ENCODE data around the gene MOSPD3. TPM values are rescaled to one million over a fixed set of nuclear protein-coding genes. Genes with fewer than 3 reads are reported as not detected.
"Not testable (repeated sequence)": the region's sequence is repeated elsewhere in the genome, so short reads cannot be mapped to it uniquely, and the experiment has no call there.

MOSPD3 gene
- total RNA-seq, 2 experiments from 2014 or later: 12.3 to 13.0 TPM

DNA sequence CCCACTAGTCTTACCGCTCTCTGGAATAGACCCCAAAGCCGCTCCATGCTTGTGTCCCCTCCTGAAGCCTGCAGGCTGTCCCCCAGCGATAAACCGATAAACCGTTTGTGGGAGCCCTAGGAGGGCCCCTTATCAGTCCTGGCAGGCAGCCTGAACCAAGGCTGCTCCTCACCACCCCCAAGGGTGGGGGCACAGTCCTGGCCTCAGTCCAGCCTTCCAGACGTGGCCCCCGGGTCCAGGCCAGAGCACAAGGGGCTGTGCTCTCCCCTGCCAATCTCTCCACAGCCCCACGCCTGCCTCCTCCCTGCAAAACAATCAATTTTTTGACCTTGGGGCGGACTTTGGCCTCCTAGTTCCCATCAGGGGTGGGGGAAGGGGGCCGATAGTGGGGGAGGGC is 29.1 kb downstream of the MOSPD3 start, which contains the start of gene TFR2:
Gene TFR2, minus strand, starts transcription at position 90 of the 397 bp plus-strand sequence. Its CDS starts 43 bp downstream, at position 47.
- CTCF ChIA-PET: no interaction called here
- DNase-seq: no peak
- Mint-ChIP-seq H3K4me3 (no peak within 1 kb of the TSS), H3K4me1 (ENCODE audit: low read depth) (no peaks in the 10 kb centered on the region), H3K9me3 (no peaks in the 10 kb centered on the region), H3K27ac (no peak within 1 kb of the TSS), H3K27me3 (ENCODE audit: low read depth) (no peaks in the 10 kb centered on the region), H3K36me3 (ENCODE audit: low read depth) (no peaks in the 10 kb centered on the region)
- intact Hi-C loops (cut with micrococcal nuclease): no loop called here

DNA sequence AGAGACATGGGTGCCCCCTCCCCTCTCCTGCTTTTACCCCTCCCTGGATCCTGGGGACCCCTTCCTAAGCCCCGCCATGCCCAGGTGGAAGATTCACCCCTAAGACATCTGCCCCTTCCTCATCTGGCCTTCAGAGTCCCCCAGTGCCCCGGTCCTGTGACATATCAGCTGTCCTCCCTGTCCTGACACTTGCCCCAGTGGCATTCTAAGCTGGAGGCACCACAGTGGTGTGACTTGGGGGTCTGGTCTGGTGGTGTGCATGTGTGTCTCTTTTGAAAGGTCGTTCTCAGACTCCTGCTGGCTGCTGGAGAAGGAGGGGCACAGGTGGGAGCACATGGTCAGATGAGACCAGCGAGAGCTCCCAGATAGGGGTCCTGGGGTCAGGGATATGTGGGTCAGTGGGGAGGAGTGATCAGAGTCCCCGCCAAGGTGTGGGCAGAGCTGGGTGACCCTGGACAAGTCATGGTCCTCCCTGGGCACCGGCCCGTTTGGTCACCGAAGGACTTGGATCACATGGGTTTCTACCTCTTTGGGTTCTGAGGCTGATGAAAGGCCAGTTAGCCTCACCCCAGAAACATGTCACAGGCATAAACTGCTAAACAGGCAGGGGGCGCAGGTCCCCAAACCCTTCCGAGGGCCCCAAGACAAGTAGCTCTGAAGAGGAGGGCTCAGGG is 29.7 kb downstream of the MOSPD3 start:
- H3K4me3 Mint-ChIP-seq: no peak overlapping the region

DNA sequence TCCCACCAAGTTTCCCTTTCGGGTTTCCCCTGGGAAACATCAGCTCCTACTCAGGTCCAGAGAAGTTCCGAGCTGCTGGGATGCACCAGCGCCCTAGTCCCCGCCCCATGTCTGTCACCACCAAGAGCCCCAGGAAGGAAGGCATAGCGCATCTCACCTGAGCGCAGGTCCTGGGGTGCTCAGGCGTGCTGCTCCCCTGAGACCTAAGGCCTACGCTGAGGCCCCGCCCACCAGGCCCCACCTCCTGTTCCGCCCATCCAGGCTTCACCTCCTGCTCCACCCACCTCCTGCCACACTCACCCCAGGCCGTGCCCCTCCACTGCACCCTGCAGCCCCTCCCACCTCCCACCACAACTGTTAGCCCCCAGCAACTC is 30.2 kb downstream of the MOSPD3 start:
- Mint-ChIP-seq H3K27me3 (ENCODE audit: low read depth) (no peaks in the 10 kb centered on the region), H3K4me1 (ENCODE audit: low read depth) (no peaks in the 10 kb centered on the region), H3K27ac (no peak overlapping the region), H3K36me3 (ENCODE audit: low read depth) (no peaks in the 10 kb centered on the region), H3K9me3 (no peaks in the 10 kb centered on the region), H3K4me3 (no peak overlapping the region)
- DNase-seq: peak; percentile 15
- CTCF ChIA-PET: interaction anchor here (1.4 kb wide), 1 partner anchor 8 kb away, joined by 3 read pairs; no protein-coding TSS in a partner anchor
- intact Hi-C loops (cut with micrococcal nuclease): no loop called here

More for the DNA sequence above, 29.7 kb downstream of the MOSPD3 start:
- Mint-ChIP-seq H3K4me1 (ENCODE audit: low read depth) (no peaks in the 10 kb centered on the region), H3K27me3 (ENCODE audit: low read depth) (no peaks in the 10 kb centered on the region), H3K9me3 (no peaks in the 10 kb centered on the region), H3K27ac (no peak overlapping the region), H3K36me3 (ENCODE audit: low read depth) (no peaks in the 10 kb centered on the region)
- intact Hi-C loops (cut with micrococcal nuclease): no loop called here
- no peak for DNase-seq
- CTCF ChIA-PET: interaction anchor here (1.4 kb wide), 1 partner anchor 8 kb away, joined by 3 read pairs; no protein-coding TSS in a partner anchor

DNA sequence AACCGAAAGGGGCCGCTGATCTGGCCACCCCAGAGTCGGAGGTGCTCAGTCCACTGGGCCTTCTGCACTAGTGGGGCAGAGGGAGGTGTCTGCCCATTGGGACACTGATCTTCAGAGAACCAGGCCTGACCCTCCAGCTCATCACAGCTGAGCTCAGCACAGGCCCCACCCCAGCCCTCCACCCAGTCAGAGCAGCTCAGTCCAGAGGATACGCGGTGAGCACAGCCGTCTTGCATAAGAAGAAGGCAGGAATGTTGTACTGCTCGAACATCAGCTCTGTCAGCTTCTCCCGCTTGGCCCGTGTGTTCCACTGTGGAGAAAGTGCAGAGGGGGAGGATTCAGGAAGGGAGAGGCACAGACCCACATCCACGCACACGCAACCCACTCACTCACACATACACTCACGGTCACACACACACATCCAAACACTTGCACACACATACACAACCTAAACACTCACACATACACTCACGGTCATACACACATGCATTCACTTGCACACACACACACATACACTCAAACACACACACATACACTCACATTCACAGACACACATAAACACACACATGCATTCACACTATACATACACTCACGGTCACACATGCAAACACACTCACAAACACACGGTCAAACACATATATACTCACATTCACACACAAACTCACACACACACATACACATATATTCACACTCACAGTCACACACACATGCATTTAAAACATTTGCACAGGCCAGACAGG is 37.7 kb downstream of the MOSPD3 start:
- H3K36me3 Mint-ChIP-seq (ENCODE audit: low read depth): no peaks in the 10 kb centered on the region
- intact Hi-C loops (cut with micrococcal nuclease): no loop called here
- CTCF ChIA-PET: no interaction called here
- DNase-seq: no peak
- H3K9me3 Mint-ChIP-seq: no peaks in the 10 kb centered on the region
- peaks cover 15% of the 10 kb centered on the region for H3K27me3 Mint-ChIP-seq (ENCODE audit: low read depth)
- peaks cover 1% of the 10 kb centered on the region for H3K4me1 Mint-ChIP-seq (ENCODE audit: low read depth)
- H3K4me3 Mint-ChIP-seq: no peak overlapping the region
- no peak overlapping the region for H3K27ac Mint-ChIP-seq

DNA sequence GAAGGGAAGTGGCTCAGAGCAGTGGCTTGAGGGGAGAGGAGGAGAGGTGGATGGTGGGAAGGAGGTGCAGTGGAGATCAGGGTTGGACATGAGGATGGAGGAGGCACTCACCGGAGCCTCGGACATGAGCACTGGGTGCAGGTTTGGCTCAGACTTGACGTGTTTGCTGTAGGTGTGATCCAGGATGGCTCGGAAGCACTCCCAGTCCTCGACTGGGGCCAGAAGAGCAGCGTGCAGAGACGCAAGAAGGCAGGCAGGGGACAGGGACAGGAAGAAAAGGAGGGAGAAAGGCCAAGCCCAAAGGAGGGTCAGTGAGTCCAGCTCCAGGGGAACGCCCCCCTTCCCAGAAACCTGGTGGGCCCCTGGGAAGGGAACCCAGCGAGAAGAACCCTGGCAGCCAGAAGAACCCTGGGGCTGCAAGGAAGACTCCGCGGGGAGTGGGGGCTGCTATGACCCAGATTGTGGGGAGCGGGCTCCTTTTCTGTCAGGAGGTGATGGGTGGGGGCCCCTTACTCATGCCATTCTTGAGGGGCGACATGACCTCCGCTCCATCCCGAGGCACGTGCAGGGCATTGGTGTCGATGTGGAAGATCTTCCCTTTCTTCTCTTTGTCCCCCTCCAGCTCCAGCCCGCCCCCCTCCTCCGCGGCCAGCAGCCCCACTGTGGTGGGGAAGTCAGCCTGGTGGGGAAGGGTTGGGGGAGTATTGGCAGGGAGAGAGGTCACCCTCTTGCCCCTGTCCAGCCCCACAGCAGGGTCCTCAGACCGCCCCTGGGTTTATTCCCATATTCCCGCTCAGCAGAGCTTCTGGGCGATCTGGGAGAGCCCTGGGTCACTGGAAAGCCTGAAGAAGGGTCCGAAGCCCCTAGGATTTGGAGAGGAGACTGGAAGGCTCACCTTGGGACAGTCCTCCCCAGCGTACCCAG is 42.8 kb downstream of the MOSPD3 start:
- intact Hi-C loops (cut with micrococcal nuclease): no loop called here

DNA sequence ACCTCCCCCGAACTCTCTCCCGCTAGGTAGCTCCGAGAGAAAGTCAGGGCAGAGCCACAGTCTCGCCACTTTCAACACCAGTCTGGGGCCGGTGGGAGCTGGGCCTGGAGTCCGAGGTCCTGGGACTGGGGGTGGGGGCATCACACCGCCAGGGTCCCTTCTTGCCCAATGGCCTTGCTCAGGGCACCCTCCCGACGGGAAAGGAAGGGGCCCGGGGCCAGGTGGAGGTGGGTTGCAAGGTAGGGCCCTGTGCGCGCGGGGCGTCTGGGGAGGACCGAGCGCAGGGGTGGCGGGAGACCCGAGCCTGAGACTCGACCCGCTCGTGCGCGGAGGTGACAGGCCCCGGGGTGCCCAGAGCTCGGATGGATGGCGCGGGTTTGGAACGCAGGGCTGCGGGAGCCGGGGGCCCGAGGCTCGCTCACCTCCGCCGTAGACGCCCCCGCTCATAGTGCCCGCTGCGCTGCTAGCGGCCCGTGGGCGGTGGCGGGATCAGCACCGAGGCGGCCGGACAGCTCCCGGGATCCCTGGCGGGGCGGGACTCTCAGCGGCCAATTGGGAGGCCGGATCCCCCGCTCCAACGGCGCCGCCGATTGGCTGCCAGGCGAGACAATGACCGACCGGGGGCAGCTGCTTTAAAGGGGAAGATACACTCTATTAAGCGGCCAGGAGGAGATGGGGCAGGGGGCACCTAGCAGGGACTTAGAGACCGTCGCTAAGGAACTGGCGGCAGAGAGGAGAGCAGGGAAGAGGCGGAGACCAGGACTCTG is 43.8 kb downstream of the MOSPD3 start, which contains the start of gene ACTL6B:
Gene ACTL6B, minus strand, starts transcription at position 541 of the 767 bp plus-strand sequence. Its CDS starts 94 bp downstream, at position 447.
- intact Hi-C loops (cut with micrococcal nuclease): no loop called here
- Mint-ChIP-seq H3K27ac (no peak within 1 kb of the TSS), H3K27me3 (ENCODE audit: low read depth) (peaks cover 27% of the 10 kb centered on the region), H3K4me1 (ENCODE audit: low read depth) (peaks cover 1% of the 10 kb centered on the region), H3K36me3 (ENCODE audit: low read depth) (no peaks in the 10 kb centered on the region), H3K9me3 (no peaks in the 10 kb centered on the region), H3K4me3 (no peak within 1 kb of the TSS)
- peak; percentile 60 for DNase-seq
- CTCF ChIA-PET: interaction anchor here (0.6 to 1.3 kb wide), 3 partner anchors 11 to 22 kb away, joined by 3 to 5 read pairs (median 3); no protein-coding TSS in a partner anchor

More for the DNA sequence above, 42.8 kb downstream of the MOSPD3 start:
- peaks cover 29% of the 10 kb centered on the region for H3K27me3 Mint-ChIP-seq (ENCODE audit: low read depth)
- CTCF ChIA-PET: interaction anchor here (0.6 kb wide), 2 partner anchors 12 to 14 kb away, joined by 3 read pairs; no protein-coding TSS in a partner anchor
- H3K36me3 Mint-ChIP-seq (ENCODE audit: low read depth): no peaks in the 10 kb centered on the region
- peaks cover 1% of the 10 kb centered on the region for H3K4me1 Mint-ChIP-seq (ENCODE audit: low read depth)
- H3K4me3 Mint-ChIP-seq: no peak overlapping the region
- no peaks in the 10 kb centered on the region for H3K9me3 Mint-ChIP-seq
- no peak for DNase-seq
- no peak overlapping the region for H3K27ac Mint-ChIP-seq

DNA sequence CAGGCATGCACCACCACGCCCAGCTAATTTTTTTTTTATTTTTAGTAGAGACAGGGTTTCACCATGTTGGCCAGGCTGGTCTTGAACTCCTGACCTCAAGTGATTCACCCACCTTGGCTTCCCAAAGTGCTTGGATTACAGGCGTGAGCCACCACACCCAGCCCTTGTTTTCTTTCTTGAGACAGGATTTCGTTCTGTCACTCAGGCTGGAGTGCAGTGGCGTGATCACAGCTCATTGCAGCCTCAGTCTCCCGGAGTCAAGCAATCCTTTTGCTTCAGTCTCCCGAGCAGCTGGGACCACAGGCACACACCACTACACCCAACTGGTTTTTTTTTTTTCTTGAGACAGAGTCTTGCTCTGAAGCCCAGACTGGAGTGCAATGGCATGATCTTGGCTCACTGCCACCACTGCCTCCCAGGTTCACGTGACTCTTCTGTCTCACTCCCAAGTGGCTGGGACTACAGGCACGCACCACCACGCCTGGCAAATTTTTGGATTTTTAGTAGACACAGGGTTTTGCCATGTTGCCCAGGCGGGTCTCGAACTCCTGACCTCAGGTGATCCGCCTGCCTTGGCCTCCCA is 49.9 kb downstream of the MOSPD3 start:
- CTCF ChIA-PET; intact Hi-C loops (cut with micrococcal nuclease); H3K4me3 Mint-ChIP-seq; H3K4me1 Mint-ChIP-seq (ENCODE audit: low read depth); DNase-seq; H3K36me3 Mint-ChIP-seq (ENCODE audit: low read depth); H3K9me3 Mint-ChIP-seq; H3K27me3 Mint-ChIP-seq (ENCODE audit: low read depth); H3K27ac Mint-ChIP-seq: not testable (repeated sequence)

Other genes with a start within 250 kb of the MOSPD3 start
- gene PILRA, start 239.1 kb upstream of the MOSPD3 start, total RNA-seq: under 1 TPM; 0.27 to 0.29 TPM
- 1 to 10 TPM; 3.5 to 5.2 TPM for gene ZCWPW1, start 183.8 kb upstream of the MOSPD3 start, total RNA-seq
- gene MEPCE, start 182.7 kb upstream of the MOSPD3 start, total RNA-seq: 10 to 100 TPM; 39.3 to 39.7 TPM
- 10 to 100 TPM; 45.3 to 53.6 TPM for gene PPP1R35, start 176.0 kb upstream of the MOSPD3 start, total RNA-seq
- gene SPACDR, start 148.3 kb upstream of the MOSPD3 start, total RNA-seq: 1 to 10 TPM; 2.3 to 2.6 TPM
- gene TSC22D4, start 133.3 kb upstream of the MOSPD3 start, total RNA-seq: 10 to 100 TPM; 46.0 to 48.7 TPM
- gene NYAP1, start 128.6 kb upstream of the MOSPD3 start, total RNA-seq: under 1 TPM; 0.17 to 0.30 TPM
- 10 to 100 TPM; 23.4 to 23.9 TPM for gene AGFG2, start 73.3 kb upstream of the MOSPD3 start, total RNA-seq
- gene SAP25, start 38.6 kb upstream of the MOSPD3 start, total RNA-seq: 10 to 100 TPM; 13.7 to 15.7 TPM
- 10 to 100 TPM; 78.0 to 81.2 TPM for gene LRCH4, start 26.4 kb upstream of the MOSPD3 start, total RNA-seq
- 1 to 10 TPM; 1.5 to 2.6 TPM for gene FBXO24, start 26.2 kb upstream of the MOSPD3 start, total RNA-seq
- 1 to 10 TPM; 5.8 to 6.8 TPM for gene PCOLCE, start 10.2 kb upstream of the MOSPD3 start, total RNA-seq
- gene TFR2, start 29.0 kb downstream of the MOSPD3 start, total RNA-seq: 1 to 10 TPM; 4.2 to 5.1 TPM
- not detected for gene ACTL6B, start 43.9 kb downstream of the MOSPD3 start, total RNA-seq
- gene GNB2, start 61.2 kb downstream of the MOSPD3 start, total RNA-seq: 100 to 1,000 TPM; 221 TPM
- gene GIGYF1, start 81.7 kb downstream of the MOSPD3 start, total RNA-seq: 10 to 100 TPM; 32.8 to 37.8 TPM
- 10 to 100 TPM; 23.2 to 29.6 TPM for gene POP7, start 93.6 kb downstream of the MOSPD3 start, total RNA-seq
- not detected for gene EPO, start 107.9 kb downstream of the MOSPD3 start, total RNA-seq
- gene ZAN, start 121.1 kb downstream of the MOSPD3 start, total RNA-seq: not detected
- gene EPHB4, start 215.0 kb downstream of the MOSPD3 start, total RNA-seq: 1 to 10 TPM; 5.9 to 6.0 TPM
- 10 to 100 TPM; 10.1 to 10.5 TPM for gene SLC12A9, start 240.2 kb downstream of the MOSPD3 start, total RNA-seq

Data from activated naive CD4-positive, alpha-beta T cell treated with anti-CD3 and anti-CD28 coated beads for 36 hours (primary cell).